ENCODE results near the gene ARHGAP15.

The ARHGAP15 gene

GRCh38 chr2:143177096-143177786 is 48.0 kb downstream of the ARHGAP15 start:
- TF ChIP-seq, protein P1, sequence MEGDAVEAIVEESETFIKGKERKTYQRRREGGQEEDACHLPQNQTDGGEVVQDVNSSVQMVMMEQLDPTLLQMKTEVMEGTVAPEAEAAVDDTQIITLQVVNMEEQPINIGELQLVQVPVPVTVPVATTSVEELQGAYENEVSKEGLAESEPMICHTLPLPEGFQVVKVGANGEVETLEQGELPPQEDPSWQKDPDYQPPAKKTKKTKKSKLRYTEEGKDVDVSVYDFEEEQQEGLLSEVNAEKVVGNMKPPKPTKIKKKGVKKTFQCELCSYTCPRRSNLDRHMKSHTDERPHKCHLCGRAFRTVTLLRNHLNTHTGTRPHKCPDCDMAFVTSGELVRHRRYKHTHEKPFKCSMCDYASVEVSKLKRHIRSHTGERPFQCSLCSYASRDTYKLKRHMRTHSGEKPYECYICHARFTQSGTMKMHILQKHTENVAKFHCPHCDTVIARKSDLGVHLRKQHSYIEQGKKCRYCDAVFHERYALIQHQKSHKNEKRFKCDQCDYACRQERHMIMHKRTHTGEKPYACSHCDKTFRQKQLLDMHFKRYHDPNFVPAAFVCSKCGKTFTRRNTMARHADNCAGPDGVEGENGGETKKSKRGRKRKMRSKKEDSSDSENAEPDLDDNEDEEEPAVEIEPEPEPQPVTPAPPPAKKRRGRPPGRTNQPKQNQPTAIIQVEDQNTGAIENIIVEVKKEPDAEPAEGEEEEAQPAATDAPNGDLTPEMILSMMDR (IDR thresholded peaks at IDR 0.05; ENCODE audit: borderline replicate concordance, insufficient read depth, low read depth, low read length) = no peak
- no peak overlapping the region for H3K4me3 ChIP-seq (ENCODE audit: low read depth, low read length)

- TF ChIP-seq, protein P1 (IDR thresholded peaks at IDR 0.05; ENCODE audit: borderline replicate concordance, insufficient read depth, low read depth, low read length) = no peak
Measured at GRCh38 chr2:143181494-143181893, 52.3 kb downstream of the ARHGAP15 start.

DNA sequence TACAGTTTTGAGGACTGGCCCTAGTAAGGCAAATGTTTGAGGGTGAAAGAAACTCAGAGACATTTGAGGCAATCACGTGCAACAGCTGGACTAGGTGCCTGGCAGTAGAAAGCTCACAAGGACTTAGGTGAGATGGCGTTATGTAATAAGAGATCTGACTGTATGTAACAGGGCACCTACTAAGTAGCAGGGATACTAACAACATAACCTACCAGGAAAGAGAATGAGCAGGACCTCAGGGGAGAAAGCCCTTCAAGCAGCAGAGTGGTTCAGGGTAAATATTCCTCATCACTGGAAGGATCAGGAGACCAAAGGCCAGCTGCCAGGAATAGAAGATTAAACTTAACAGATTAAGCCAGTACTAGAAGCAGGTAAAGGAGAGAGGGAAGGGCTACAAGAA is 53.4 kb downstream of the ARHGAP15 start:
- TF ChIP-seq, protein P1 (IDR thresholded peaks at IDR 0.05; ENCODE audit: borderline replicate concordance, insufficient read depth, low read depth, low read length) = no peak
- H3K4me3 ChIP-seq (ENCODE audit: low read depth, low read length) = no peak overlapping the region

More at GRCh38 chr2:143181494-143181893, 52.3 kb downstream of the ARHGAP15 start:
- no peak overlapping the region for H3K4me3 ChIP-seq (ENCODE audit: low read depth, low read length)

GRCh38 chr2:143183804-143184463 is 54.7 kb downstream of the ARHGAP15 start:
- TF ChIP-seq, protein P1 (IDR thresholded peaks at IDR 0.05; ENCODE audit: borderline replicate concordance, insufficient read depth, low read depth, low read length) = no peak
- no peak overlapping the region for H3K4me3 ChIP-seq (ENCODE audit: low read depth, low read length)

- TF ChIP-seq, protein P1 (IDR thresholded peaks at IDR 0.05; ENCODE audit: borderline replicate concordance, insufficient read depth, low read depth, low read length) = no peak
- H3K4me3 ChIP-seq (ENCODE audit: low read depth, low read length) = no peak overlapping the region
Measured at GRCh38 chr2:143186876-143187275, 57.7 kb downstream of the ARHGAP15 start.

DNA sequence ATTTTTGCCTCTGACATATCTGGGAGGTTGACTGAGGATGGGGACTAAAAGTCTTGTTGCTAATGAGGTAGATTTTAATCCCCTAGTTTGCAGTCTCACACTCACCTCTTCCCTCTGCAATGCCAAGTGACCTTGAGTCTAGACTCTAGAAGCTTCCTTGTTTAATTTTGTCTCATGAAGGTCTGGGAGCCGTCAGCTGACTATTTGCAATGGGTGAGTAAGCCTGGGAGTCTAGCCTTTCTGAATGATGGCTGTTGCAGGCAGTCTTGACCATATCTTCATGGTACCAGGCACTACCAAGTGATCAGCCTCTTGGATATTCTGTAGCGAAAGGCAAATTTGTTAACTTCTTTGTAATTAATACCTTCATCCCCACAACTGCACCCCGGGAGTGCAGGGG is 61.2 kb downstream of the ARHGAP15 start:
- TF ChIP-seq, protein P1 (IDR thresholded peaks at IDR 0.05; ENCODE audit: borderline replicate concordance, insufficient read depth, low read depth, low read length) = no peak
- no peak overlapping the region for H3K4me3 ChIP-seq (ENCODE audit: low read depth, low read length)

DNA sequence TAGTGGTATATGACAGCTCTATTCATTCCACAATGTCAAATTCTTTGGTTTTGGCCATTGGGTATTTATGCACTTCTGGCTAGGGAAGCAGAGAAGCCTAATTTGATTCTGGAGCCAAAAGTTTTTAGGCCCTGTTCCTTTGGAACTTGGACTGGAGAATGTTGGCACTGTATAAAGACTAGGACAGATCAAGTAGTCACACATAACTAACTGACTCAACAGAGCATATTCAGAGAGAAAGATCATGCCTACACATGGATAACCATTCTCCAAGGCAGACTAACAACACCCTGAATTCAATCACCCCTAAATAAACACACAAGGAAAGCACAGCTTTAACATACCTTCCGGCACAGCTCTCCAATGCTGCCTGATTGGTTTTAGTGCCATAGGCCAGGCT is 62.9 kb downstream of the ARHGAP15 start:
- H3K4me3 ChIP-seq (ENCODE audit: low read depth, low read length) = no peak overlapping the region
- TF ChIP-seq, protein P1 (IDR thresholded peaks at IDR 0.05; ENCODE audit: borderline replicate concordance, insufficient read depth, low read depth, low read length) = no peak

All from GM12875 (cell line).